NB4 (cell line): ENCODE results near the gene RCBTB1.

Source experiments
- MYC ChIP-seq: IDR thresholded peaks from 2 replicates; pipeline ENCODE4 v1.6.1; 2011; ENCODE audit warnings: low read depth, low read length
- POLR2A ChIP-seq: IDR thresholded peaks from 2 replicates; pipeline ENCODE4 v1.6.1; 2011; ENCODE audit warnings: mild to moderate bottlenecking; ENCODE audit not compliant: insufficient read length; ENCODE audit errors: extremely low read depth
- TF ChIP-seq, protein P1 (sequence below): IDR thresholded peaks from one replicate; pipeline ENCODE4 v1.5.1; 2012; ENCODE audit warnings: low read depth, low read length
- TF ChIP-seq, protein P2 (sequence below): IDR thresholded peaks from 2 replicates; pipeline ENCODE4 v1.6.1; 2011; ENCODE audit warnings: low read depth, low read length

- TF ChIP-seq POLR2A, result no peak
- TF ChIP-seq, protein P1, sequence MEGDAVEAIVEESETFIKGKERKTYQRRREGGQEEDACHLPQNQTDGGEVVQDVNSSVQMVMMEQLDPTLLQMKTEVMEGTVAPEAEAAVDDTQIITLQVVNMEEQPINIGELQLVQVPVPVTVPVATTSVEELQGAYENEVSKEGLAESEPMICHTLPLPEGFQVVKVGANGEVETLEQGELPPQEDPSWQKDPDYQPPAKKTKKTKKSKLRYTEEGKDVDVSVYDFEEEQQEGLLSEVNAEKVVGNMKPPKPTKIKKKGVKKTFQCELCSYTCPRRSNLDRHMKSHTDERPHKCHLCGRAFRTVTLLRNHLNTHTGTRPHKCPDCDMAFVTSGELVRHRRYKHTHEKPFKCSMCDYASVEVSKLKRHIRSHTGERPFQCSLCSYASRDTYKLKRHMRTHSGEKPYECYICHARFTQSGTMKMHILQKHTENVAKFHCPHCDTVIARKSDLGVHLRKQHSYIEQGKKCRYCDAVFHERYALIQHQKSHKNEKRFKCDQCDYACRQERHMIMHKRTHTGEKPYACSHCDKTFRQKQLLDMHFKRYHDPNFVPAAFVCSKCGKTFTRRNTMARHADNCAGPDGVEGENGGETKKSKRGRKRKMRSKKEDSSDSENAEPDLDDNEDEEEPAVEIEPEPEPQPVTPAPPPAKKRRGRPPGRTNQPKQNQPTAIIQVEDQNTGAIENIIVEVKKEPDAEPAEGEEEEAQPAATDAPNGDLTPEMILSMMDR, result no peak
- TF ChIP-seq, protein P2, sequence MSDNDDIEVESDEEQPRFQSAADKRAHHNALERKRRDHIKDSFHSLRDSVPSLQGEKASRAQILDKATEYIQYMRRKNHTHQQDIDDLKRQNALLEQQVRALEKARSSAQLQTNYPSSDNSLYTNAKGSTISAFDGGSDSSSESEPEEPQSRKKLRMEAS, result no peak
- no peak for TF ChIP-seq MYC
Observed at GRCh38 chr13:49521224-49521623, 64.1 kb downstream of the RCBTB1 start.
